HK-2 (cell line): ENCODE data around the gene SRSF4.
"Not testable (repeated sequence)": the region's sequence is repeated elsewhere in the genome, so short reads cannot be mapped to it uniquely, and the experiment has no call there.

Source experiments
- DNase-seq: peaks from one replicate; pipeline ENCODE4 v3.0.0-alpha.2; 2018; ENCODE audit not compliant: unreplicated experiment

The SRSF4 gene

DNA sequence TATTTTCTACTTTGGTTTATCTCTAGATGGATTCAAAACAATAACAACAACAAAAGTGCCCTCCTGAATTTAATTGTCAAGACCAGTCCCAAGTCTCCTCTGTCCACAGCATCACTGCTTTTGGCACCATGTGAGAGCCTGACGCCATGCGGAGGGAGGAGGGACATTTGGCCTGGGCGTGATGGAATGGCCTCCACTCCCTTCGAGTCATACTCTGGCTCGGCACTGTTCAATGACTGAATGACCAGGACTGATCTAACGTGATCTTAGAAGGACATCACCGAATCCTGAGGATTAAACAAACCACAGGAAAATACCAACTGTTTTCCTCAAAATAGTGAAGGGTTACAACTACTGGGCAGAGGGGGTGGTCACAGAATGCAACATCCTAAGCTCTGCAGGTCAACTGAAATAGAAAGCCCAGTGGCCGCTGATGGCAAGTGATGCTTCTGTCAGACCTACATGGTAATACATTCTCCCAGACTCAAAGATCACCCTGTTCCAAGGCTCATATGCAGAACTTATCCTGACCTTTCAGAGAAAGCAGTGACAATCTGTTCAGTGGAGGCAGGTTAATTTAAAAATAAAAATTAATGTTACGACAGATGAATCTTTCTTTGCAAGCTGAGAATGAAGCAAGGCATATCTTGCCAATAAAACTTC lies 19.1 kb downstream of the SRSF4 start:
- no peak for DNase-seq

DNA sequence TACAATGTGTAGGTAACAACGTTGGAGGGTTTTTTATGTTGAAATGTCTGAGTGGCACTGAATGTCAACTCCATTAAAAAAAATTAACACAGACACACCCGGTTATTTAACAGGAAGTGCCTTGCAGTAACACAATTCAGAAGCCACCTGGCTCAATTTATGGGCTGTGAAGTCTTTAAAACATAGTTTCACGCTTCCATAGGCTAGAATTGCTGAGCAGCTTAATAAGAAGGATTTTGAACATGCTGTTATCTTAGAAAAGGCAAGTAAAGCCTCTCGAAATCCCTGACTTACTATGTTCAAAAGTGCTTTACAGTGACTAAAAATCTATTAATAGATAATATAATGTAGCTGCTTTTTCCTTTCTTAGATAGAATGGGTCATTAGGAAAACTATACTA lies 19.7 kb downstream of the SRSF4 start:
- no peak for DNase-seq

DNA sequence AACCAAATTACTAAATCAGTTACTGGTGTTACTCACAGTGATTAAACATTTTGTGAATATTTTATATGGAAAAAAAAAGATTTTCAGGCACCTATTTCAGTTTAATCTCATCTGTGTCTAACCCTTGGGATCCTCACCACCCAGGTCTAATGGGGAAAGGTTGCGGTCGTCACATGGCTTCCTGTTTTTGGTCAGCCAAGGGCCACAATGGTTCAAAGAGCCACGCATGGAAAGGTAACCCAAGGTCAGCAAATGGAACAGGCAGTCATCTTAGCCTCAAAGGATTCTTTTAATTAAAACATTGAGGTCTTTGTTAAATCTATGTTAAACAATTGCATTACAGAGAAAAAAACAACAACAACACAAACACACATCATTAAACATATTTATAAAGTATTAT lies 21.9 kb downstream of the SRSF4 start:
- DNase-seq, result no peak

DNA sequence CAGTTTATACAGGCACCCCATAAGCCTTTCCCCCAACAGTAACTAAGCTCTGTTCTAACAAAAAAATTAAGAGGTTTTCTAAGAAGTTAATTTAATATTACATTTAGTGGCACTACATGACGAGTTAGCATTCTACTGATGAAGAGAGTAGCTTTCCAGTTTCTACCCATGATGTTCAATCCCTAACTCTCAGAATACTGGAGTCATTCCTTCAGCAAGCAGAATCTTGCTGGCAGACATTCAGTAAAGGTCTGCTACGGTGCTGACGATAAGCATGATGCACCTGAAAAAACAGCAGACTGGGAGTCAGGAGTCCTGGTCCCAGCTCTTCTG lies 24.5 kb downstream of the SRSF4 start:
- no peak for DNase-seq

DNA sequence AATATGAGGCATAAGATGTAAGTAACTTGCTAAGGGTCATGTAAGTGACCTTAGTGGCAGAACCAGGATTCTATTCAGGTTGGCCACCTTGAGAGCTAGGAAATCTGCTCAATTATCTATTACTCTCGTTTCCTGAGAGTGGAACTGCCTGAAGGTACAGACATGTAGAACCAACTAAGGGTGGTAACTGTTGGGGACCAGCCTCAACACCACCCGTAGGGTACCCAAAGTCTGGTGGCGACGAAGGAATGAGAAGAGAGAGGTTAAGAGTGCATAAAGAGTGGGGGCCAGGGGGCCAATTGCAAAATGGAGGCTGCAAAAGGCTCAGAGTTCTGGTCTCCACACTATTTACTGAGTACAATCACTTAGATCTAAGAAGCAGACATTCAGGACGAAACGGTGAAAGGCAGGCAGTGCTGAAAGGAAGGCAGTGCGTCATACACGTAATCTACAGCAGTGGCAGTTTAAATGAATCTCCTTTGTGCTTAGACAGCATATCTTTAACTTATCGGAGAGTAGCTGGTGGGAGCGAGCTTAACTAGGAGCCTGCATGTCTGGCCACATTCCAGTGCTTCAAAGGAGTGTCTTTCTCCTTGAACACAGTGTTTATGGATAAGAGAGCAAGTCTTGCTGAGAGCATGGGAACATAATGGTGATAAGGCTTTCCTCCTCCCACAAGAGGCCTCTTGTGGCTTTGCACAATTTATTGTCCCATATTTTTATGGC lies 25.0 kb downstream of the SRSF4 start:
- DNase-seq, result no peak

DNA sequence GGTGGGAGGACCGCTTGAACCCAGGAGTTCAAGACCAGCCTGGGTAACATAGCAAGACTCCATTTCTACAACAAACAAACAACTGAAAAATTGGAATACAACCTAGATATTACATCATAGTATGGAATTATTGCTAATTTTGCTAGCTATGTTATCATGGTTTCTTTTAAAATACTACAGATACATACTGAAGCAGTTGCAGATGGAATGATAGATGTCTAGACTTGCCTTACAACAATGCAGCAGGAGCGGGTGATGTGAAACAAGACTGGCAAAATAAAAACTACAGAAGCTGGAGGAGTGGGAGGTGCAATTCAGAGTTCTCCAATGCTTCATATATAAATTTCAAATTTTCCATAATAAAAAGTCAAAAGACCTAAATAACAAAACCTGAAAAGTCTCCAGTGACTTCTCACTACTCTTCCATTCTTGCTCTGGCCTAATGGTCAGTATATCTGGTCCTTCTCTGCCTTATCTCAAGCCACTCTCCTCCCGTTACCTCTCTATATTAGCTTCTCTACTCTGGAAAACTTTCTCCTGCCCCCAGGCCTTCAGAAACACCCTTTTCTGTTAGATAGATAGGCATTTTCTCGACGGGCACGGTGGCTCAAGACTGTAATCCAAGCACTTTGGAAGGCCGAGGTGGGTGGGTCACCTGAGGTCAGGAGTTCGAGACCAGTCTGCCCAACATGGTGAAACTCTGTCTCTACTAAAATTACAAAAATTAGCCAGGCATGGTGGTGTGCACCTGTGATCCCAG lies 29.5 kb downstream of the SRSF4 start:
- DNase-seq, result no peak

DNA sequence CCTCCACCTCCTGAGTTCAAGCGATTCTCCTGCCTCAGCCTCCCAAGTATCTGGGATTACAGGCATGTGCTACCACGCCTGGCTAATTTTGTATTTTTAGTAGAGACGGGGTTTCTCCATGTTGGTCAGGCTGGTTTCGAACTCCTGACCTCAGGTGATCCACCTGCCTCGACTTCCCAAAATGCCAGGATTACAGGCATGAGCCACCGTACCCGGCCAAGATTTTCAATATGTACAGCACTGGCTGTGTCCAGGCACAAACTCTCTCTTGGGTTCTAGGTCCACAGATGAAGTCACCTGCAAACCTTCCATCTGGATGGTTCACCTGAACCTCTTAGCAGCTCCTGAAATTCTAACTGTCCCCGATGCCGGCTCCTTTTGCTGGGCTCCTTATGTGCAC lies 31.4 kb downstream of the SRSF4 start:
- not testable (repeated sequence) for DNase-seq

DNA sequence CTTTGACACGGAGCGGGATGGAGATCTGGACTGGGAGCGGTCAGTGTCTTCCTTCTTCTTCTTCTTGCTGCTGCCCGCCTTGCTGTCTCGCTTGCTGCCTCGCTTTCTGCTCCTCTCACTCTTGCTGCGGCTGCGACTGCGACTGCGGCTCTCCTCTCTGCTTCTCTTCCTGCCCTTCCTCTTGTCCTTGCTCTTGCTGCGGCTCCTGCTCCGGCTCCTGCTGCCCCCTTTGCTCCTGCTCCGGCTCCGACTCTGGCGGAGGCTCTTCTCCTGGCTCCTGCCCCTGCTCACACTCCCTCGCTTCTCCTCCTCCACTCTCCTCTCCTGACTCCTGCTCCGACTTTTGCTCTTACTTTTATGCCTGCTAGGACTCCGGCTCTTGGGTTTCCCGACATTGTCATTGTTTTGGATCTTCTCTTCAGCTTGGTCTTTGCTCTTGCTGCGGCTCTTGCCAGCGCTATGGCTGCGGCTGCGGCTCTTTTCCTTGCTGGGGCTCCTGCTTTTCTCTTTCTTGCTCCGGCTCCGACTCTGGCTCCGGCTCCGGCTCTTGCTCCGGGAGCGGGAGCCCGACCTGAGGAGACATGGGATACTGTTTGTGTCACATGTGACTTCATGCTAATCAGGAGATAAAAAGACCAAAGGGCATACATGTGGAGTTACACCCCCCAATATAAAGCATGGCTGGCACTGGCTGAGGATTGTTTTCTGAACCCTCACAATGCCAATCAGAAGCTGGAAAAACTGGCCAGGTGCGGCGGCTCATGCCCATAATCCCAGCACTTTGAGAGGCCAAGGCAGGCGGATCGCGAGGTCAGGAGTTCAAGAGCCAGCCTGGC lies 32.8 kb downstream of the SRSF4 start:
- no peak for DNase-seq

DNA sequence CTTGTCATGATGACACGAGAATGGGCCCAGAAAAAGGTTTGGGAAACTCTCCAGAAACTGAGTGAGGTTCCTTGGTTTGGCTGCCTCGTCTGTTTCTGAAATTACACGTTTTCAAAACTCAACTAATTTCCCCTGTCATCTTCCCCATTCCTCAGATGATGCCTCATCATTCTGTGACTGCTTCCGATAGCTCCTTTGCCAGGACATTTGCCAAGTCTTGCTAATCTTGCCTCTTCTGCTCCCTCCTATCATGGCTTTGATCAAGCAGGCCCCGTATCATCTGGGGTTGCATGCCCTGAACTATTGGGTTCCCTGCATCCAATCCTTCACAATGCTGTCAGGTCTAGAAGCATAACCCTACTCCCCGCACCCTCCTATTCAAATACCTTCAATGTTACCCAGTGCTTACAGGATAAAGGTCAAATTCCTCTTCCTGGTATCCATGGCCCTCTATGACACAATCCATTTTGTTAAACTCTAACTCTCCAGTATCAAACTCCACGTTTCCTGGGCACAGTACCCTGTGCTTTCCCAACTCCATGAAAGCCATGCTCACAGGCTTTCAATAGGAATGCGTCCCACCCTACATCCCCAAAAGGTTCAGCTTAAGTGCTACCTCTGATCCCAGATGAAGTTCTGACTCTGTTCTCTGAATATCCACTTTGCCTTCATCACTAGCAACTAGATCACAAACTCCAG lies 35.8 kb downstream of the SRSF4 start:
- DNase-seq, result no peak

DNA sequence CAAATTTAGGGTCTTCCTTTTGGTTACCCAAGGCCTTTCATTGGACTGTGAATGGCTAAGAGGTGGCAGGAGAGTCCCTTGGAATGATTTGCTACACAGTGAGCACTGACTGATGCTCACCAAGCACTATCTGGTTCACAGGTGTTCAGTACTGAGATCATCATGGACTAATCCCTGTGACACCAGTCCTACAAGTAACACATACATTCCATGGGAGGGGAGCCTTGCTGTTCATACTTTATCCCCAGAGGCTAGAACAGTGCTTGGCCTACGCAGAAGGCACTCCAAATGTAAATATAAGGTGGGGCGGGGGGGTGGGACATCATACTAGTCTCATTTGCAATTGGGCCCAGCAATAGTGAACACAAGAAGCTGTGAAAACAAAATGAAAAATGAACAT lies 37.5 kb downstream of the SRSF4 start:
- no peak for DNase-seq

DNA sequence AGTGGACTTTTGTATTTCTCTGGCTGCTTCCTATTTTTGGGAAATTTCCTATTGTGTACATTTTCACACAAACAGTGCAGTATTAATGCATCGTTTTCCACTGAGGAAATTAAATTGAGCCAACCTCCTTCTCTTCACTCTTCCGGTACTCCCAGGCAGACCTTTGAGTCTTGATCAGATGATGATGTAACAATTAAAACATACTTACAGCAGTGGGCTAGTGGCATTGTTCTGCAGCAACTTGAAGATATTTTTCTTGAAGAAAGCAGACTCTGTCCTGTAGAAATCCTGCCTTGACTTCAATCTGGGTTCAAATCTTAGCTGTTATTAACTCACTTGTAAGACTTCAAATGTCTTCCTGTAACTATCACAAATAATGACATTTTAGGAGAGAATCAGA lies 39.0 kb downstream of the SRSF4 start:
- no peak for DNase-seq

DNA sequence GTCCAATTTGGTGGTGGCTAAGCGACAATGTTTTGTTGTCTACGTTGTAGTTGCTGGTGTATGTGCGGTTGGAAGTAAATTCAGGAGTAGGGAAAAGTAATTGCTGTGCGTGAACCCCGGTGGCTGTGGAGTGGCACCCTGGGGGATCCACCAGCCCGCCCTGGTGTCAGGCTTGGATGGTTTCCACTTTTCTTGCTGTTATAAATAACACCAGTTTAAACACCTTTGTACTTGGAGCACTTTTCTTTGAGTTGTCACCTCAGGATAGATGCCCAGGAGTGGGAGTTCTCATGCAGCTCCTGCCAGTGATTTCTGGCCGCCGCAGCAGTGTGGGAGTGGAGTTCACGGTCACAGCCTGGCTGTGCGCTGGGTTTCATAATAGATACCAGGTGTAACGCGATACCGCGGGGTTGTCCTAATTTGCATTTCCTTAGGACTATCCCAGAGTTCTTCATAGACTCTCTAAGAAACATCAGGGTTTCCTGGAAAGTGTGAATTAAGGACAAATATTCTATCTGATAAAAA lies 45.2 kb downstream of the SRSF4 start:
- no peak for DNase-seq

DNA sequence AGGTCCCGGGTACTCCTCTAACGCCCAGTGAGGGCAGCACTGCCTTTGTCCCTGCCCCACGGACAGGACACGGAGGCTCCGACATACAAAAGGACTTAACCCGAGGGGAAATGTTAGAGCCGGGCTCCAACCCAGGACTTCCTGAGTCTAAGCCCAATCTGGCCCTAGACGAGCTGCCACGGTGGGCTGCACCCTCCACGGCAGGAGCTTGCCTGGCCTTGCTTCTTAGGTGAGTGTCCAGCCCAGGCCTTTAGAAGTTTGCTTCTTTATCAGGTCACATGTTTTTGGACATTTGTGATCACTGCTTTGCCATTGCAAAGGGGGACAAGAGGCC lies 47.0 kb downstream of the SRSF4 start:
- DNase-seq, result no peak

DNA sequence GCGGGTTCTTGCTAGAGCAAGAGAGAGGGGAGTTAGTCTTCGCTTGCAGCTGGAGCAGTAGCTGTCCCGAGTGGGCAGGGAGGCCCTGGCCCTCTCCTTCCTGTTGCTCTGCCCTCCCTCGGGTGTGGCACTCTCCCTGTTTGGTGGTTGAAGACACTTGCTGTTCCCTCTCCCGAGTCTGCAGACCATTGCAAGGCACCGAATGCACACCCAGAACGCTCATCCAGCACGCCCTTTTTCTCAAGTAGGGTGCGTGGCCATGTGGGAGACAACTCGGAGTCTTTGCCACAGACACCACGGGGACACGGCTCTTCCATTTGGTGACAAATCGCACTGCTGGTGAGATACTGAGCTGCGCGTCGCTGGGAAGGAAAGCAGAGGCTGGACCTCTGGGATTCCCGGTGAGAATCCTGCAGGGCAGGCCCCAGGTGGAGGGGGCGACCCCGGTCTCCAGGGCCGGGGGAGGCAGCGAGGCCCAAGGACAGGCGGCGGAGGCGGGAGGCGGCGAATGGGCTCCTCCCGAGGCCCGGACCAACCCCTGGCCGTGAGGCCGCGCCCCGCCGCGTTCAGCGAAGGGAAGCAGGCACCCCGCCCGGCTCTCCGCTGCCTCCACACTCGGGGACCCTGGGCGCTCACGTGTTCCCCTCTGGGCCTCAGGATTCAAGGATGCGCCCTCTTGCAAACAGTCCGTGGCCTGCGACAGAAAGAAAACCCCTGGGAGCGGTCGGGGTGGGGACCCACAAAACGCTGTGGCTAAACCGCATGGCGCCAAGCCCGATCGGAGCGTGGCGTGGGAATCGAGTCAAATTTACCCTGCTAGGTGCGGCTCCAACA lies 47.6 kb downstream of the SRSF4 start:
- no peak for DNase-seq

DNA sequence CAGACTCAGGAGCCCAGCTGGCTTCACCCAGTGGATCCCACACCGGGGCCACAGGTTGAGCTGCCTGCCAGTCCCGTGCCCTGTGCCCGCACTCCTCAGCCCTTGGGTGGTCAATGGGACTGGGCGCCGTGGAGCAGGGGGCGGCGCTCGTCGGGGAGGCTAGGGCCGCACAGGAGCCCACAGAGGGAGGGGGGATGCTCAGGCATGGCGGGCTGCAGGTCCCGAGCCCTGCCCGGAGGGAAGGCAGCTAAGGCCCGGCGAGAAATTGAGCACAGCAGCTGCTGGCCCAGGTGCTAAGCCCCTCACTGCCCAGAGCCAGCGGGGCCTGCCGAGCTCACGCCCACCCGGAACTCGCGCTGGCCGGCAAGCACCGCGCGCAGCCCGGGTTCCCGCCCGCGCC lies 50.6 kb downstream of the SRSF4 start:
- not testable (repeated sequence) for DNase-seq

DNA sequence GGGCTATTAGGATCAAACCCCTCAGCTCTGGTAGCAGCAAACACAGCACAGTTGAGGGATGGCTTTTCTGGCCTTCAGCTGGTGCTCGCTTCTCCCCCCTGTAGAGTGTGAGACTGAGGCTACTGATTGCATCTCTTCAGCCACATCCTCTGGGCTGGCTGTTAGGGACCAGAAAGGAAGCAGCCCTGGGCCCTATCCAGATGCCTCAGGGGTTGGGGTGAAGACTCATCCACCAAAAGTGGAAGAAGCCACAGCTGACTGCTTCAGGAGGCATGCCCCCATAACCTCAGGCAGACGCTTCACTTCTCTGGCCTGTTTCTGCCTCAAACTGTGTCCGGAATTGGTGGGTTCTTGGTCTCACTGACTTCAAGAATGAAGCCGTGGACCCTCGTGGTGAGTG lies 51.8 kb downstream of the SRSF4 start:
- DNase-seq, result no peak

DNA sequence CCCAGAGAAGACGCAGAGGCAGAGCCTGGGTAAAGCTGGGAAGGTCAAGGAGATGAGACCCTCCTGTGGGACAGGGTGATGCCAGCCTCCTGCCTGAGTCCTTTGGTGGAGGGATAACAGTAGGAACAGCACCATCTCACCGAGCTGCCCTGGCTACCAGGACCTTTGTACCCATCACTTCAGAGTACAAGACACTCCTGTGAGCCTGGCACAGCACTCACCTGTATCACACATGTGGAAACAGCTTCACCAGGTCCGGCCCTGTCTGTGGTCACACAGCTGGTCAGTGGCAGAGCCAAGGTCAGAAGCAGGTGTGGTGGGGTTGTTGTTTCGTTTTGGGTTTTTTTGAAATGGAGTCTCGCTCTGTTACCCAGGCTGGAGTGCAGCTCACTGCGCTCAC lies 53.0 kb downstream of the SRSF4 start:
- DNase-seq, result no peak

DNA sequence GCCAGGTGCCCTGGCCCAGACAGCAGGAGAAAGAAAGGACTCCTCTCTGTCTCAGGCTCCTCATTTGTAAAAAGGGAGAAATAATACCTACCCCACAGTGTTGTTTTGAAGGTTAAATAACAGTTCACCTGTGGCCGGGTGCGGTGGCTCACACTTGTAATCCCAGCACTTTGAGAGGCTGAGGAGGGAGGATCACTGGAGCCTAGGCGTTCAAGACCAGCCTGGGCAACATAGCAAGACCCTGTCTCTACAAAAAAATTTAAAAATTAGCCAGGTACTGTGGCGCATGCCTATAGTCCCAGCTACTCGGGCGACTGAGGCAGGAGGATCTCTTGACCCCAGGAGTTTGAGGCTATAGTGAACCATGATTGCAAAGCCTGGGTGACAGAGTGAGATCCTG lies 55.5 kb downstream of the SRSF4 start:
- no peak for DNase-seq

DNA sequence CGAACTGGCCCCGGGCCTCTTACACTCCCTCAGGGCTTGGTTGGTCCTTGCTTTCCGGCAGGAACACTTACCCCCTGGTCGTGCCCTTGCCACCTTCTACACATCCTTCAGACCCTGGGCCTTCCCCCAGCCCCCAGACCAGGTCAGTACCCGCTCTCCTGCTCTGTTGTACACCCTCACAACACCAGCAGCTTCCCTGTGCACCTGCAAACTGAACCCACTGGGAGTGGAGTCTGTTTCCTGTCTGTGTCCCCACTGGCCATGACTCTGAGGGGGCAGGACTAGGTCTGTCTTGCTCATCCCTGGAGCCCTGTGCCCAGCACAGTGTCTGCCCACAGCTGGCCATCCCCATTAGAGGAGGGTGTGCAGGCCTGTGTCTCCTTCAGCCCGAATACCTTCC lies 55.9 kb downstream of the SRSF4 start:
- DNase-seq, result no peak

DNA sequence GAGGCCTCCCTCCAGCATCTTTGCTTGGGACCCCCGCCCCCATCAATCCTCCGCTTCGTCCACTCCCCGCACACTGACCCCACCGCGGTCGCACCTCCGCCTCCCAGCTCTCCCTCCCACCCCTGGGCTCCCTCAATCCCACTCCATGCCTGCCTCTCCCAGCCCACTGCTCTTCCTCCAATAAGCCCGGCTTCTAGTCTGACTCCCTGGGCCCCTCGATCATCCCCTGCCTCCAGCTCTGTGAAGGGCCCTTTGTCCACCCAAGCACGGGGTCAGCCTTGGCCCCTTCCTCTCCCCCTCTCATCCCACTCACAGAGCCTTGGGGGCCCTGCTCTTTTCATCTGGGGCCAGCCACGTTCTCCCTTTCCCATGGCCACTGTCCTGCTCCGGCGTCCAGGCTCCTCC lies 56.5 kb downstream of the SRSF4 start:
- DNase-seq, result no peak
